ENCODE measurements around the gene FUCA2.
"Not testable (repeated sequence)": the region's sequence is repeated elsewhere in the genome, so short reads cannot be mapped to it uniquely, and the experiment has no call there.

The FUCA2 gene

DNA sequence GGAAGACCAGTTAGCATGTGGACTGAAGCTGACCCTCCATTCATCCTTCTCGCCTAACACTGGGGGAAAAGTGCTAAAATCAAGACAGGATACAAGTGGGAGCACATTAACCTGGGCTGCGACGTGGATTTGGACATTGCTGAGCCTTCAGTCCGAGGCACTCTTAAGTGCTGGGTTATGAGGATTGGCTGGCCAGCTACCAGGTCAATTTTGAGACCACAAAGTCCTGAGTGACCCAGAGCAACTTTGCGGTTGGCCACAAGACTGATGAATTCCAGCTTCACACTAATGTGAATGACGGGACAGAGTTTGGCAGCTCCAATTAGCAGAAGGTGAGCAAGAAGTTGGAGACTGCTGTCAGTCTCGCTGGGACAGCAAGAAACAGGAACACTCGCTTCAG lies 20.7 kb downstream of the FUCA2 start:
- FAIRE-seq = no peak

DNA sequence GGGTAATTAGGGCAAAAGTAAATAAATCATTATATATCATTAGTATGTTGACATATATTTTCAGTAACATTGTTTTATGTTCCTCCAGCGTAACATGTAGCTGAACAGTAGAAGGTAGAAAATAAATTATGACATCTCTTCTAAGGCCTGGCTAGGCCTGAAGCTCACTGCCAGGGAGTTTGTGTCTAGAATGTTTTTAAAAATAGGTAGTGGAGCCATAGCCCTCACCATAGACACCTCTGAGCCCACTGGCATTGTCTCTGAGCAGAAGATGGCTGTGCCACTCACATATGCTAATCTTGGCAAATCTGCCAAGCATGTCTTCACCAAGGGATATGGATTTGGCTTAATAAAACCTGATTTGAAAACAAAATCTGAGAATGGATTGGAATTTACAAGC lies 21.3 kb downstream of the FUCA2 start:
- FAIRE-seq = no peak

DNA sequence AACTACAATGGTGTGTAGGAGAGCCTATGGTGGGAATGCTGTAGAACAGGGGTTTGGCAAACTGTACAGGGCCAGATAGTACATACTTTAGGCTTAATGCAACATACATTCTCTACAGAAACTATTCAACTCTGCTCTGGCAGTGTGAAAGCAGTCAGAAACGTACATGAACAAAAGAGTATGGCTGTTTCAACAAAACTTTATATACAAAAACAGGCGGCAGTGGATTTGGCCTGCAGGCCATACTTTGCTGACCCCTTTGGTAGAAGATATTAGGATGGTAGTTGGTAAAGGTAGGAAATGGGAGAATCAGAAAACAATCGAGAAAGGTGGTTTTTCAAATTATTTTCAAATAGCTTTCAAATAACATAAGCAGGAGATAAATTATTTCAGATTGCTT lies 24.8 kb downstream of the FUCA2 start:
- no peak for FAIRE-seq

- FAIRE-seq = no peak
These were observed 25.6 kb downstream of the FUCA2 start for GRCh38 chr6:143485967-143486366.

DNA sequence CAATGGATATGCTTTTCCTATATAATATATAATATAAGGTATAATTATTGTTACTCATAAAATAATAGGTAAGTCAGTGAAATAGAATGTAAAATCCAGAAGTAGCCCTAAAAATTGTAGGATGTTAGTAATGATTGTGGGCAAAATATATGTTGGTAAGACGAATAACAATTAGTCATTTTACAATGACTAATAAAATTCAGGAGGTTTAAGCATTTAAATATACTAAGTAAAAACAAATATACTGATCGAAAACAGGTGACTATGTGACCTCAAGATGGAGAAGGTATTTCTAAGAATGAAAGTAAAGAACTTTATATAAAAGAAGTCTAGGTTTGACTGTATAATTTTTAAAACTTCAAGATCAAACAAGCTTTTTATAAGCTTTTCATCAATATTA lies 28.9 kb downstream of the FUCA2 start:
- FAIRE-seq = no peak

DNA sequence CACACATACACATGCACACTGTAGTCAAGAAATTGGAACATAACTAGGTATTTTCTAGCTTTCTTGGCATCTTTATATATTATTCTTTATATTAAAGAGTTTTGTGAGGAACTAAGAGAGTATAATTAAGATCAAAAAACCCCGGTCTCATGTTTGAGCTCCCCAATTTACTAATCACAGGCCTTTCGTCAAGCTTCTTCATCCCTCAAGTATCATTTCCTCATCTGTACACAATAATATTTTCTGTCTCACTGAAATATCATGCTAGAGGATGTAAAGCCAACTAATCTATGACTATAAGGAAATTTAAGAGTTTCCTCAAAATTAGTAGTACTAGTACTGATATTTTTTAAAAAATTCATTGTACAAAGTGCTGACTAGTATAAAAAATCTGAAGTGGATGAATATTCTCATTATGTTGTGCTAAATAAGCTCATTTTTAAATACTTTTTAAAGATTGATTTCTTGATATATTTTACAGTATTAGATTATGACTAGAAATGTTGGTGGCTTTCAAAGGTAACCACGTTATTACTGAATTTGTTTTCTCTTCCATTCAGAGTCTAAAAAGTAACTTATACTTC lies 32.9 kb downstream of the FUCA2 start:
- FAIRE-seq = no peak

- no peak for FAIRE-seq
These were observed 35.0 kb downstream of the FUCA2 start for GRCh38 chr6:143476545-143476944.

DNA sequence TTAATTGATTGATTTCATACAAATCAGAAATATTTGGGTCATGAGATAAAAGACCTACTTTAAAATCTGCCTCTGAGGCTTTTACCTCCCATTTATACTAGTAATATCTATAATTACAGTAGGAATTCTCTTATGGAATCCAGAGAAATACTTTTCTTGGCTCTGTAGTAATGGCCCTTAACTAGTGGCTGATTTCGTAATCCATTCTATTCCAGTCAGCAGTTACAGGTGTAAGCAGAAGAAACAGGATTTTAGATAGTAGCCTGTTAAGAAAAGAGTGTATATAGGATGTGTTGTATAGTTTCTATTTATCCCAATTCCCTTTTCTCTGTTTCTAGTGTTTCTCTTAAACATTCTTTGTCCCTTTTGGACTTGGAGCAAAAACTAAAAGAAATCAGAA lies 39.7 kb downstream of the FUCA2 start:
- FAIRE-seq = no peak

GRCh38 chr6:143468823-143469222 lies 42.7 kb downstream of the FUCA2 start:
- not testable (repeated sequence) for FAIRE-seq

DNA sequence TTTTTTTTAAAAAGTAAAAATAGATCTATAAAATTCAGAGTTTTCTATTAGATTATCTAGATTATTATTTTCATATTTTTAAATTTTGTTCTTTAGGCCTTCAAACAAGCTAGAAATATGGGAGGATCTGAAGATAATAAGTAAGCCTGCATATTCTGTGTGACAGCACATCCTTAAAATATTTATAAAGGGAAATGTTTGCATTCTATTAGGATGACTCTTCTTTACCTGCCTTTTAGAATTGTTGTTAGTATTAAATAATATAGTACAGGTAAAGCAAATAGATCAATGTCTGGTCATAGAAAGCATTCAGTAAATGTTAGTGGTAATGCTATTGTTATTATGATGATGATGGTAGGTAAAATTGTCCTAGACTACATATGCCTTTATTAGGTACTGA lies 43.5 kb downstream of the FUCA2 start:
- FAIRE-seq = peak; percentile 43

GRCh38 chr6:143465546-143465945 lies 46.0 kb downstream of the FUCA2 start:
- FAIRE-seq = no peak

- no peak for FAIRE-seq
These were observed 53.8 kb downstream of the FUCA2 start for GRCh38 chr6:143457563-143458359.

DNA sequence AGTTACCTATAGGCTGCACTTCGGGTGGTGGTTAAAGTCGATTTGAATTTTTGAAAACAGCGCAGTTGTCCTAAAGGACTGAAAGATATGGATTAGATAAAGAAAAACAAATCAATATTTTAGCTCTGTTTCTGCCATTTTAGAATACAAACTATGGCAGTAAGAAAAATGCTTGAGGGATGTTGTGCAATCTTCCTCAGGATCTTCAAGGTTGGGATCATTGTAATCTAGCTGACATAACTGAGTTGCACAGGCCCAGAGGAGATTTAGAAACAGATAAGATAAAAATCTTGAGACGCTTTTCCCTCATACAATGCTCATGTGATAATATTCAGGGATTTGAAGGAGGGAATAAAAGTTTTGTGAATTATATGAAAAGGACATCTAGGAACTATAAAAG lies 60.0 kb downstream of the FUCA2 start:
- no peak for FAIRE-seq

- no peak for FAIRE-seq
These were observed 60.8 kb downstream of the FUCA2 start, which contains the start of the genes ADAT2 and PEX3 for GRCh38 chr6:143450453-143451371. Gene ADAT2, minus strand, starts transcription at chr6:143450695. Its CDS starts 37 bp downstream, at chr6:143450658. Gene PEX3, plus strand, starts transcription at chr6:143450805. Its CDS starts 238 bp downstream, at chr6:143451043.

DNA sequence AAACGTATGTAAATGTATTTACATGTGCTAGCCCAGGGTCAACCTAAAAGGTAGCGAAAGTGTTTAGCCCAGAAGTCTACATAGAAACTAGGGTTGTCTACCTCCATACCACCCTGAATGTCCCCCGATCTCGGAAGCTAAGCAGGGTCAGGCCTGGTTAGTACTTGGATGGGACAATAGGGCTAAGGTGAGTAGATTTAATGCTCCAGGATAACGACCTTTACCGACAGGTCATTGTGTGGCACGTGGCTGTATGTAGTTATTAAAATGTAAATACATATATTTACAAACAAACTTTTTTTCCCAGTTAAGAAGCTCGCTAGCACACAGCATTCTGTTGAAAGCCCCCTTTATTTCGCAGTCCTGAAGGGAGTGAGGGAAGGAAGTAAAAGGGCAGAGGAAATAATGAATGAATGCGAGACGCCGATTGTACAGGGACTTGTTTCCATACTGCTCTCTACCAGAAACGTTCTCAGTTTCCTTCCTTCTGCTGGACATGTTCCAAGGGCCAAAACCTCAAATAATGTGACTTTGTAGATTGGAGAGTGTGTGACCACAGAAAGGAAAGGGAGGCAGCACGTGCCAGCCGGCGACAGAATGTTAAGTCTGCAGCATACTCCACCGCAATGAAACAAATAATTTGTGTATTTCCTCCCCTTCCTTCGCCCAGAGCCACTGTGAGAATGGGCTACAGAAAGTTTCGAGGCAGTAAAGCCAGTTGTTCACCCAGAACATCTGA lies 61.6 kb downstream of the FUCA2 start:
- no peak for FAIRE-seq

DNA sequence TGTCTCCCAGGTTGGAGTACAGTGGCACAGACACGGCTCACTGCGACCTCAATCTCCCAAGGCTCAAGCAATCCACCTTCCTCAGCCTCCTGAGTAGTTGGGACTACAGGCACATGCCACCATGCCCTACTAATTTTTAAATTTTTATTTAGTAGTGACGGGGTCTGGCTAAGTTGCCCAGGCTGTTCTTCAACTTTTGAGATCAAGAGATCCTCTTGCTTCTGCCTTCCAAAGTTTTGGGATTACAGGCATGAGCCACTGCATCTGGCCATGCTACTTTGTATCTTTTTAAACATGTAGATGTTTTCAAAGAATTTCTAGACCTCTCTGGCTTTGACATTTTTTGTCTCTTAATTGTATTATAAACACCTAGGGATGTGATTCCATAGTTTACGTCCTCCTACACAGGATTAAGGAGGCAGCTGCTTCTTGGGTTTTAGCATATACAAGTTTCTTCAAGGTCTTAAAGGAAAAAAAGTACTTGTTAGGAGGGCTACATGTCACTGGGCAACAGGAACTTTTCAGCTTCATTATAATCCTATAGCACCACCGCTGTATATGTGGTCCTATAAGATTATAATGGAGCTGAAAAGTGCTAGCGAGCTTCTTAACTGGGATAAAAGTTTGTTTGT lies 62.3 kb downstream of the FUCA2 start:
- FAIRE-seq = no peak

- not testable (repeated sequence) for FAIRE-seq
These were observed 63.7 kb downstream of the FUCA2 start for GRCh38 chr6:143447865-143448264.
